ENCODE results near the gene TMEM238L. TPM values are rescaled to one million over a fixed set of nuclear protein-coding genes. Genes with fewer than 3 reads are reported as not detected.
A peak's percentile ranks its signal among the peaks of the same experiment; 100 is the strongest.

Gene TMEM238L
- total and polyA plus RNA-seq, 2 experiments from 2014 or later: not detected

- H3K4me1 ChIP-seq (ENCODE audit: insufficient read depth): peaks cover 32% of the 10 kb centered on the region
- no peaks in the 10 kb centered on the region for H3F3A ChIP-seq (replicated peaks; ENCODE audit: low read depth)
- ATAC-seq: no peak
- no peaks in the 10 kb centered on the region for H3K9me2 ChIP-seq (ENCODE audit: insufficient read depth)
- Mint-ChIP-seq H3K36me3 (ENCODE audit: low read depth) (no peaks in the 10 kb centered on the region), H3K27ac (peak overlapping the region; percentile 84), H3K4me3 (no peak overlapping the region), H3K9me3 (no peaks in the 10 kb centered on the region; the same call in 2 of the 3 replicates), H3K4me1 (peaks cover 67% of the 10 kb centered on the region), H3K27me3 (ENCODE audit: insufficient read depth, low read depth, poor library complexity) (peaks cover 17% of the 10 kb centered on the region)
- H3K36me3 ChIP-seq (ENCODE audit: insufficient read depth): no peaks in the 10 kb centered on the region
- H3K4me2 ChIP-seq: no peak overlapping the region
- H3K27ac ChIP-seq (ENCODE audit: low read depth): no peak overlapping the region
- DNase-seq (ENCODE audit: low spot score): no peak
- no peaks in the 10 kb centered on the region for H4K20me1 ChIP-seq (replicated peaks; ENCODE audit: insufficient read depth)
- no peaks in the 10 kb centered on the region for H3K79me2 ChIP-seq (replicated peaks; ENCODE audit: insufficient read depth)
- no peaks in the 10 kb centered on the region for H3K27me3 ChIP-seq (ENCODE audit: insufficient read depth)
- TF ChIP-seq CREB1 (CRISPR knock-in tag; IDR thresholded peaks at IDR 0.05; ENCODE audit: low read depth) (no peak), NANOG (IDR thresholded peaks at IDR 0.05; ENCODE audit: borderline replicate concordance) (no peak), JUNB (IDR thresholded peaks at IDR 0.05; ENCODE audit: unreplicated experiment) (no peak), STAT1 (IDR thresholded peaks at IDR 0.05; ENCODE audit: unreplicated experiment) (no peak), ZNF331 (CRISPR knock-in tag; IDR thresholded peaks at IDR 0.05; ENCODE audit: low read depth) (no peak)
- TF ChIP-seq, protein P1, sequence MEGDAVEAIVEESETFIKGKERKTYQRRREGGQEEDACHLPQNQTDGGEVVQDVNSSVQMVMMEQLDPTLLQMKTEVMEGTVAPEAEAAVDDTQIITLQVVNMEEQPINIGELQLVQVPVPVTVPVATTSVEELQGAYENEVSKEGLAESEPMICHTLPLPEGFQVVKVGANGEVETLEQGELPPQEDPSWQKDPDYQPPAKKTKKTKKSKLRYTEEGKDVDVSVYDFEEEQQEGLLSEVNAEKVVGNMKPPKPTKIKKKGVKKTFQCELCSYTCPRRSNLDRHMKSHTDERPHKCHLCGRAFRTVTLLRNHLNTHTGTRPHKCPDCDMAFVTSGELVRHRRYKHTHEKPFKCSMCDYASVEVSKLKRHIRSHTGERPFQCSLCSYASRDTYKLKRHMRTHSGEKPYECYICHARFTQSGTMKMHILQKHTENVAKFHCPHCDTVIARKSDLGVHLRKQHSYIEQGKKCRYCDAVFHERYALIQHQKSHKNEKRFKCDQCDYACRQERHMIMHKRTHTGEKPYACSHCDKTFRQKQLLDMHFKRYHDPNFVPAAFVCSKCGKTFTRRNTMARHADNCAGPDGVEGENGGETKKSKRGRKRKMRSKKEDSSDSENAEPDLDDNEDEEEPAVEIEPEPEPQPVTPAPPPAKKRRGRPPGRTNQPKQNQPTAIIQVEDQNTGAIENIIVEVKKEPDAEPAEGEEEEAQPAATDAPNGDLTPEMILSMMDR (conservative IDR thresholded peaks at IDR 0.05; ENCODE audit: low read depth in 2 of 2): no peak
- H2AFZ ChIP-seq: peak overlapping the region; percentile 94
- no peak overlapping the region for H3K4me3 ChIP-seq
Observed at GRCh38 chr17:10787306-10788045, 16.4 kb downstream of the TMEM238L start.

GRCh38 chr17:10785295-10785694, 18.6 kb downstream of the TMEM238L start:
- Mint-ChIP-seq H3K27ac (peak overlapping the region; percentile 76; the same call in 1 of the 2 replicates), H3K4me1 (peaks cover 58% of the 10 kb centered on the region)
- TF ChIP-seq ETS1 (IDR thresholded peaks at IDR 0.05): no peak
- TF ChIP-seq EZH2 (IDR thresholded peaks at IDR 0.05; ENCODE audit: low read depth, unreplicated experiment): no peak
- TF ChIP-seq POLR2AphosphoS5 (IDR thresholded peaks at IDR 0.05; ENCODE audit: low read depth): no peak
- TF ChIP-seq, protein P1 (conservative IDR thresholded peaks at IDR 0.05; ENCODE audit: low read depth in 2 of 2): no peak
- no peak for TF ChIP-seq ZNF331 (CRISPR knock-in tag; IDR thresholded peaks at IDR 0.05; ENCODE audit: low read depth)
- TF ChIP-seq, protein P2, sequence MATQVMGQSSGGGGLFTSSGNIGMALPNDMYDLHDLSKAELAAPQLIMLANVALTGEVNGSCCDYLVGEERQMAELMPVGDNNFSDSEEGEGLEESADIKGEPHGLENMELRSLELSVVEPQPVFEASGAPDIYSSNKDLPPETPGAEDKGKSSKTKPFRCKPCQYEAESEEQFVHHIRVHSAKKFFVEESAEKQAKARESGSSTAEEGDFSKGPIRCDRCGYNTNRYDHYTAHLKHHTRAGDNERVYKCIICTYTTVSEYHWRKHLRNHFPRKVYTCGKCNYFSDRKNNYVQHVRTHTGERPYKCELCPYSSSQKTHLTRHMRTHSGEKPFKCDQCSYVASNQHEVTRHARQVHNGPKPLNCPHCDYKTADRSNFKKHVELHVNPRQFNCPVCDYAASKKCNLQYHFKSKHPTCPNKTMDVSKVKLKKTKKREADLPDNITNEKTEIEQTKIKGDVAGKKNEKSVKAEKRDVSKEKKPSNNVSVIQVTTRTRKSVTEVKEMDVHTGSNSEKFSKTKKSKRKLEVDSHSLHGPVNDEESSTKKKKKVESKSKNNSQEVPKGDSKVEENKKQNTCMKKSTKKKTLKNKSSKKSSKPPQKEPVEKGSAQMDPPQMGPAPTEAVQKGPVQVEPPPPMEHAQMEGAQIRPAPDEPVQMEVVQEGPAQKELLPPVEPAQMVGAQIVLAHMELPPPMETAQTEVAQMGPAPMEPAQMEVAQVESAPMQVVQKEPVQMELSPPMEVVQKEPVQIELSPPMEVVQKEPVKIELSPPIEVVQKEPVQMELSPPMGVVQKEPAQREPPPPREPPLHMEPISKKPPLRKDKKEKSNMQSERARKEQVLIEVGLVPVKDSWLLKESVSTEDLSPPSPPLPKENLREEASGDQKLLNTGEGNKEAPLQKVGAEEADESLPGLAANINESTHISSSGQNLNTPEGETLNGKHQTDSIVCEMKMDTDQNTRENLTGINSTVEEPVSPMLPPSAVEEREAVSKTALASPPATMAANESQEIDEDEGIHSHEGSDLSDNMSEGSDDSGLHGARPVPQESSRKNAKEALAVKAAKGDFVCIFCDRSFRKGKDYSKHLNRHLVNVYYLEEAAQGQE (IDR thresholded peaks at IDR 0.05; ENCODE audit: unreplicated experiment): no peak
- TF ChIP-seq JUNB (IDR thresholded peaks at IDR 0.05; ENCODE audit: unreplicated experiment): no peak
- TF ChIP-seq NANOG (IDR thresholded peaks at IDR 0.05; ENCODE audit: borderline replicate concordance): no peak
- TF ChIP-seq CREB1 (CRISPR knock-in tag; IDR thresholded peaks at IDR 0.05; ENCODE audit: low read depth): no peak

More at GRCh38 chr17:10785295-10785694, 18.6 kb downstream of the TMEM238L start:
- no peaks in the 10 kb centered on the region for H3F3A ChIP-seq (replicated peaks; ENCODE audit: low read depth)
- H3K79me2 ChIP-seq (replicated peaks; ENCODE audit: insufficient read depth): no peaks in the 10 kb centered on the region
- no peak for ATAC-seq
- no peaks in the 10 kb centered on the region for H3K27me3 ChIP-seq (ENCODE audit: insufficient read depth)
- peak overlapping the region; percentile 83 for H3K27ac ChIP-seq (ENCODE audit: low read depth)
- no peaks in the 10 kb centered on the region for H3K9me2 ChIP-seq (ENCODE audit: insufficient read depth)
- DNase-seq (ENCODE audit: low spot score): no peak
- no peak overlapping the region for H3K4me3 ChIP-seq
- H2AFZ ChIP-seq: peak overlapping the region; percentile 8; the same call in 1 of the 2 replicates
- peak overlapping the region; percentile 69 for H3K4me2 ChIP-seq
- no peak overlapping the region for H3K4me3 Mint-ChIP-seq
- no peaks in the 10 kb centered on the region for H4K20me1 ChIP-seq (replicated peaks; ENCODE audit: insufficient read depth)
- H3K36me3 ChIP-seq (ENCODE audit: insufficient read depth): no peaks in the 10 kb centered on the region
- H3K4me1 ChIP-seq (ENCODE audit: insufficient read depth): peaks cover 32% of the 10 kb centered on the region
- H3K27me3 Mint-ChIP-seq (ENCODE audit: insufficient read depth, low read depth, poor library complexity): peaks cover 15% of the 10 kb centered on the region
- H3K9me3 Mint-ChIP-seq: peaks cover 2% of the 10 kb centered on the region; the same call in 2 of the 3 replicates
- H3K36me3 Mint-ChIP-seq (ENCODE audit: low read depth): no peaks in the 10 kb centered on the region

All from GM23338 (cell line).